ENCODE data around the gene PRXL2C.
A peak's percentile ranks its signal among the peaks of the same experiment; 100 is the strongest.

- TF ChIP-seq SIN3A (IDR thresholded peaks at IDR 0.05; ENCODE audit: low read depth, low read length), result no peak
- TF ChIP-seq, protein P1, sequence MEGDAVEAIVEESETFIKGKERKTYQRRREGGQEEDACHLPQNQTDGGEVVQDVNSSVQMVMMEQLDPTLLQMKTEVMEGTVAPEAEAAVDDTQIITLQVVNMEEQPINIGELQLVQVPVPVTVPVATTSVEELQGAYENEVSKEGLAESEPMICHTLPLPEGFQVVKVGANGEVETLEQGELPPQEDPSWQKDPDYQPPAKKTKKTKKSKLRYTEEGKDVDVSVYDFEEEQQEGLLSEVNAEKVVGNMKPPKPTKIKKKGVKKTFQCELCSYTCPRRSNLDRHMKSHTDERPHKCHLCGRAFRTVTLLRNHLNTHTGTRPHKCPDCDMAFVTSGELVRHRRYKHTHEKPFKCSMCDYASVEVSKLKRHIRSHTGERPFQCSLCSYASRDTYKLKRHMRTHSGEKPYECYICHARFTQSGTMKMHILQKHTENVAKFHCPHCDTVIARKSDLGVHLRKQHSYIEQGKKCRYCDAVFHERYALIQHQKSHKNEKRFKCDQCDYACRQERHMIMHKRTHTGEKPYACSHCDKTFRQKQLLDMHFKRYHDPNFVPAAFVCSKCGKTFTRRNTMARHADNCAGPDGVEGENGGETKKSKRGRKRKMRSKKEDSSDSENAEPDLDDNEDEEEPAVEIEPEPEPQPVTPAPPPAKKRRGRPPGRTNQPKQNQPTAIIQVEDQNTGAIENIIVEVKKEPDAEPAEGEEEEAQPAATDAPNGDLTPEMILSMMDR (IDR thresholded peaks at IDR 0.05 in 2 of 3, conservative IDR thresholded peaks at IDR 0.05 in 1 of 3; ENCODE audit: control insufficient read depth in 2 of 3, extremely low read depth in 1 of 3, insufficient read depth in 1 of 3, low read depth in 3 of 3, low read length in 3 of 3), result 0 out of 6 replicates have a peak, but pooled peaks of 1 of the 3 experiments have one; percentile 7
- TF ChIP-seq POLR2A (IDR thresholded peaks at IDR 0.05; ENCODE audit: low read depth, low read length), result no peak
- TF ChIP-seq EZH2 (IDR thresholded peaks at IDR 0.05; ENCODE audit: borderline replicate concordance, control insufficient read depth, low read depth, low read length), result no peak
- no peak for TF ChIP-seq NFIC (IDR thresholded peaks at IDR 0.05; ENCODE audit: low read depth, low read length)
Measured at GRCh38 chr9:96686638-96687335, 31.7 kb upstream of the PRXL2C start.
